Fibroblast of mammary gland (primary cell): ENCODE results near the gene RWDD2A.
"Not testable (repeated sequence)": the region's sequence is repeated elsewhere in the genome, so short reads cannot be mapped to it uniquely, and the experiment has no call there.

Source experiments
- DNase-seq: peaks from one replicate; pipeline ENCODE4 v3.0.0-alpha.2; 2010; ENCODE audit warnings: low read depth
- H3K4me3 ChIP-seq: 2 replicates; pipeline ENCODE4 v1.5.1; 2011; ENCODE audit warnings: low read depth, mild to moderate bottlenecking, low read length, moderate library complexity; ENCODE audit not compliant: control insufficient read depth
- TF ChIP-seq, protein P1 (sequence below): conservative IDR thresholded peaks from 2 replicates; pipeline ENCODE4 v1.5.1; 2011; ENCODE audit warnings: low read depth, low read length, inconsistent platforms; ENCODE audit not compliant: control insufficient read depth, insufficient read depth

The RWDD2A gene

GRCh38 chr6:83183082-83183828 is 9.9 kb upstream of the RWDD2A start:
- TF ChIP-seq, protein P1, sequence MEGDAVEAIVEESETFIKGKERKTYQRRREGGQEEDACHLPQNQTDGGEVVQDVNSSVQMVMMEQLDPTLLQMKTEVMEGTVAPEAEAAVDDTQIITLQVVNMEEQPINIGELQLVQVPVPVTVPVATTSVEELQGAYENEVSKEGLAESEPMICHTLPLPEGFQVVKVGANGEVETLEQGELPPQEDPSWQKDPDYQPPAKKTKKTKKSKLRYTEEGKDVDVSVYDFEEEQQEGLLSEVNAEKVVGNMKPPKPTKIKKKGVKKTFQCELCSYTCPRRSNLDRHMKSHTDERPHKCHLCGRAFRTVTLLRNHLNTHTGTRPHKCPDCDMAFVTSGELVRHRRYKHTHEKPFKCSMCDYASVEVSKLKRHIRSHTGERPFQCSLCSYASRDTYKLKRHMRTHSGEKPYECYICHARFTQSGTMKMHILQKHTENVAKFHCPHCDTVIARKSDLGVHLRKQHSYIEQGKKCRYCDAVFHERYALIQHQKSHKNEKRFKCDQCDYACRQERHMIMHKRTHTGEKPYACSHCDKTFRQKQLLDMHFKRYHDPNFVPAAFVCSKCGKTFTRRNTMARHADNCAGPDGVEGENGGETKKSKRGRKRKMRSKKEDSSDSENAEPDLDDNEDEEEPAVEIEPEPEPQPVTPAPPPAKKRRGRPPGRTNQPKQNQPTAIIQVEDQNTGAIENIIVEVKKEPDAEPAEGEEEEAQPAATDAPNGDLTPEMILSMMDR: no peak
- peak; percentile 98 for DNase-seq
- H3K4me3 ChIP-seq: no peak overlapping the region

DNA sequence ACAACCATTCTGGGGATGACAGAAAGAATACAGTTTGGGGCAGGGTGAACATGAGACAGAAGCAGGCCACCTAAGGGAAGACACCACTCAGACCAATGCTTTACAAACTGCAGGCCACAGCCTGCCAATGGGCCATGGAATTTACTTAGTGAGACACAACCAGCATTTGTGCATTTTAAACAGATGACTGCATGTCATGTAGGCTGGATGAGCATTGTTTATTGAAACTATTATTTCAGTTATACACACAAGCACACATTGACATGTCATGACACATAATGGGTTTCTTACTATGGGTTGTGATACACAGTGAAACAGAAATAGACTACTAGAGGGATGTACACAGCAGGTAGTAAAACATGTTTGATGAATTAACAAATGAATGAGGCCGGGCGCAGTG is 8.1 kb upstream of the RWDD2A start:
- TF ChIP-seq, protein P1: no peak
- DNase-seq: no peak
- H3K4me3 ChIP-seq: no peak overlapping the region

- TF ChIP-seq, protein P1: no peak
- DNase-seq: no peak
- no peak overlapping the region for H3K4me3 ChIP-seq
Observed at GRCh38 chr6:83188501-83188900, 4.7 kb upstream of the RWDD2A start.

GRCh38 chr6:83190626-83191025 is 2.5 kb upstream of the RWDD2A start:
- no peak for DNase-seq
- TF ChIP-seq, protein P1: no peak
- no peak overlapping the region for H3K4me3 ChIP-seq

- not testable (repeated sequence) for DNase-seq
- peak overlapping the region; percentile 87 for H3K4me3 ChIP-seq
Observed at GRCh38 chr6:83191974-83192373, 1.2 kb upstream of the RWDD2A start.

- peak overlapping the region; percentile 87 for H3K4me3 ChIP-seq
- DNase-seq: peak; percentile 41
- TF ChIP-seq, protein P1: no peak
Observed at GRCh38 chr6:83192456-83192855, 701 bp upstream of the RWDD2A start.

- peak overlapping the region; percentile 87 for H3K4me3 ChIP-seq
- TF ChIP-seq, protein P1: no peak
- no peak for DNase-seq
Observed at GRCh38 chr6:83193747-83194566, 800 bp downstream of the RWDD2A start.
